ENCODE results near the gene MLXIP.

MLXIP gene

DNA sequence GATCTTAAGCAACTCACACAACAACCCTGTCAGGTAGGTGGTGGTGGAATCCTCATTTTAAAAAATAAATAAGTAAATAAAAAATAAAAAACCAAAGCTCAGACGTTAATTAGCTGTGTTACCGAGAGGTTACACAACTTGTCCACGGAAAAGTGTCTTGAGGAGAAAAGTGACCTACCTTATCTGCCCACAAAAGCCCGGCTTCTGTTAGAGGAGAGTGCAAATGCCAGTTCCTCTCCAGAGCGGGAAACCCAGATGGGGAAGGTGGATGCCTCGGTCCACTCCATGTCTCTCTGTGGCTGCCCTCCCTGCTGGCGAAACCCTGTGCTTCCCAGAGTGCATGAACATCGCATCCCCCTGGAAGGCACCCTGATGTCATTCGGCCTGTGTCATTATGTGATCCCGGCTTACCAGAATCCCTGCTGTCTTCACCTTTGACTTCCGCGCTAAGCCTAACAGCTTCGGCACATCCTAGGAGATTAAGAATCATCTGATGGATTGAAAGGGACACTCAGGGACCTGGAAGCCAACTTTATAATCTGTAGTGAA is 6.4 kb downstream of the MLXIP start:
- Histone ChIP-seq H3K79me2 (ENCODE audit: insufficient read depth, low read length) (peaks cover 77% of the 10 kb centered on the region), H3K9me3 (ENCODE audit: insufficient read depth, low read length, severe bottlenecking) (no peaks in the 10 kb centered on the region), H3K9ac (ENCODE audit: low read depth, low read length) (no peak overlapping the region), H3K27me3 (ENCODE audit: insufficient read depth, low read length, poor library complexity) (no peaks in the 10 kb centered on the region), H3K4me1 (ENCODE audit: insufficient read depth, low read length) (peaks cover 31% of the 10 kb centered on the region), H3K4me2 (ENCODE audit: insufficient read depth, low read length) (no peak overlapping the region), H4K20me1 (ENCODE audit: insufficient read depth, low read length) (peaks cover 46% of the 10 kb centered on the region; the same call in 1 of the 2 replicates), H3K4me3 (ENCODE audit: low read depth in 1 of 2, low read length in 2 of 2) (no peak overlapping the region), H3K27ac (ENCODE audit: low read length) (no peak overlapping the region), H2AFZ (ENCODE audit: low read depth, low read length) (no peak overlapping the region), H3K36me3 (ENCODE audit: insufficient read depth, low read length) (peaks cover 28% of the 10 kb centered on the region)
- DNase-seq (no peak), ATAC-seq (ENCODE audit: insufficient read depth, low read depth) (no peak)
- TF ChIP-seq, protein P1, sequence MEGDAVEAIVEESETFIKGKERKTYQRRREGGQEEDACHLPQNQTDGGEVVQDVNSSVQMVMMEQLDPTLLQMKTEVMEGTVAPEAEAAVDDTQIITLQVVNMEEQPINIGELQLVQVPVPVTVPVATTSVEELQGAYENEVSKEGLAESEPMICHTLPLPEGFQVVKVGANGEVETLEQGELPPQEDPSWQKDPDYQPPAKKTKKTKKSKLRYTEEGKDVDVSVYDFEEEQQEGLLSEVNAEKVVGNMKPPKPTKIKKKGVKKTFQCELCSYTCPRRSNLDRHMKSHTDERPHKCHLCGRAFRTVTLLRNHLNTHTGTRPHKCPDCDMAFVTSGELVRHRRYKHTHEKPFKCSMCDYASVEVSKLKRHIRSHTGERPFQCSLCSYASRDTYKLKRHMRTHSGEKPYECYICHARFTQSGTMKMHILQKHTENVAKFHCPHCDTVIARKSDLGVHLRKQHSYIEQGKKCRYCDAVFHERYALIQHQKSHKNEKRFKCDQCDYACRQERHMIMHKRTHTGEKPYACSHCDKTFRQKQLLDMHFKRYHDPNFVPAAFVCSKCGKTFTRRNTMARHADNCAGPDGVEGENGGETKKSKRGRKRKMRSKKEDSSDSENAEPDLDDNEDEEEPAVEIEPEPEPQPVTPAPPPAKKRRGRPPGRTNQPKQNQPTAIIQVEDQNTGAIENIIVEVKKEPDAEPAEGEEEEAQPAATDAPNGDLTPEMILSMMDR (IDR thresholded peaks at IDR 0.05; ENCODE audit: borderline replicate concordance, extremely low read depth, low read length, poor library complexity, severe bottlenecking): no peak
- no peak for TF ChIP-seq EZH2 (IDR thresholded peaks at IDR 0.05; ENCODE audit: borderline replicate concordance, low read depth, low read length, severe bottlenecking)

DNA sequence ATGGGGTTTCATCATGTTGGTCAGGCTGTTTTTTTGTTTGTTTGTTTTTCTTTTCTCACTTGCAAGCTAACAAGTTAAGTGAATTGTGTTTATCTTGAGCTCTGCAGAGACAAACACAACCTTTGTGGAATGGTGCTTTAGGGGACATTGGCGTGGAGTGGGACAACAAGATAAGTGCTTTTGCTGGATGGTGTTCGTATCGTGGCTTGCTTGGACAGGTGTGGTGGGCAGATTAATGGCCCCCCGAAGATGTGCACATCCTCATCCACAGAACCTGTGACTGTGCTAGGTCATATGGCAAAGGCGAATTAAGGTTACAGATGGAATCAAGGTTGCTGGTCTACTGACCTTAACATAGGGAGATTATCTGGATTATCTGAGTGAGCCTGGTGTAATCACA is 7.0 kb downstream of the MLXIP start:
- DNase-seq: no peak
- Histone ChIP-seq H3K4me1 (ENCODE audit: insufficient read depth, low read length) (peaks cover 25% of the 10 kb centered on the region), H4K20me1 (ENCODE audit: insufficient read depth, low read length) (peaks cover 39% of the 10 kb centered on the region; the same call in 1 of the 2 replicates), H3K27ac (ENCODE audit: low read length) (no peak overlapping the region), H3K9ac (ENCODE audit: low read depth, low read length) (no peak overlapping the region), H3K9me3 (ENCODE audit: insufficient read depth, low read length, severe bottlenecking) (no peaks in the 10 kb centered on the region), H3K36me3 (ENCODE audit: insufficient read depth, low read length) (peaks cover 28% of the 10 kb centered on the region), H3K4me3 (ENCODE audit: low read depth in 1 of 2, low read length in 2 of 2) (no peak overlapping the region), H2AFZ (ENCODE audit: low read depth, low read length) (no peak overlapping the region), H3K4me2 (ENCODE audit: insufficient read depth, low read length) (no peak overlapping the region), H3K27me3 (ENCODE audit: insufficient read depth, low read length, poor library complexity) (no peaks in the 10 kb centered on the region), H3K79me2 (ENCODE audit: insufficient read depth, low read length) (peaks cover 71% of the 10 kb centered on the region)
- TF ChIP-seq EZH2 (IDR thresholded peaks at IDR 0.05; ENCODE audit: borderline replicate concordance, low read depth, low read length, severe bottlenecking): no peak
- TF ChIP-seq, protein P1 (IDR thresholded peaks at IDR 0.05; ENCODE audit: borderline replicate concordance, extremely low read depth, low read length, poor library complexity, severe bottlenecking): no peak
- ATAC-seq (ENCODE audit: insufficient read depth, low read depth): no peak

- H3K9ac ChIP-seq (ENCODE audit: low read depth, low read length): no peak overlapping the region
- H3K27ac ChIP-seq (ENCODE audit: low read length): no peak overlapping the region
- no peaks in the 10 kb centered on the region for H3K27me3 ChIP-seq (ENCODE audit: insufficient read depth, low read length, poor library complexity)
- H3K4me3 ChIP-seq (ENCODE audit: low read depth in 1 of 2, low read length in 2 of 2): no peak overlapping the region
- no peak for DNase-seq
- no peak overlapping the region for H2AFZ ChIP-seq (ENCODE audit: low read depth, low read length)
- peaks cover 21% of the 10 kb centered on the region for H3K4me1 ChIP-seq (ENCODE audit: insufficient read depth, low read length)
- ATAC-seq (ENCODE audit: insufficient read depth, low read depth): no peak
- peaks cover 71% of the 10 kb centered on the region for H3K79me2 ChIP-seq (ENCODE audit: insufficient read depth, low read length)
- peaks cover 28% of the 10 kb centered on the region for H3K36me3 ChIP-seq (ENCODE audit: insufficient read depth, low read length)
- no peaks in the 10 kb centered on the region for H3K9me3 ChIP-seq (ENCODE audit: insufficient read depth, low read length, severe bottlenecking)
- TF ChIP-seq, protein P1 (IDR thresholded peaks at IDR 0.05; ENCODE audit: borderline replicate concordance, extremely low read depth, low read length, poor library complexity, severe bottlenecking): no peak
- TF ChIP-seq EZH2 (IDR thresholded peaks at IDR 0.05; ENCODE audit: borderline replicate concordance, low read depth, low read length, severe bottlenecking): no peak
- peaks cover 36% of the 10 kb centered on the region; the same call in 1 of the 2 replicates for H4K20me1 ChIP-seq (ENCODE audit: insufficient read depth, low read length)
- H3K4me2 ChIP-seq (ENCODE audit: insufficient read depth, low read length): no peak overlapping the region
These were observed 7.6 kb downstream of the MLXIP start for GRCh38 chr12:122086116-122086515.
